PC-3 (cell line): ENCODE data around the gene LRRC49. TPM values are rescaled to one million over a fixed set of nuclear protein-coding genes. Genes with fewer than 3 reads are reported as not detected.

ENCODE experiments used
- ATAC-seq: fragments of 200-7000 bp; cut with Tn5 transposase; 2 replicates; pipeline ENCODE4 v1.9.1; 2020; ENCODE audit warnings: mild to moderate bottlenecking, moderate library complexity
- BruUV-seq: library from RNA; stranded (reverse); fragments of 400-500 nt; replicated peaks from 2 replicates; lab custom pipeline; 2021; lab: Mats Ljungman, UMichigan
- CTCF ChIA-PET: fragments of 300-600 bp; sonication (Branson Sonifier 250); formaldehyde crosslinking; loops from one replicate; lab custom pipeline; 2022; ENCODE audit warnings: antibody characterized with exemption; lab: Charles Lee
- POLR2A ChIA-PET: fragments of 300-600 bp; sonication (Branson Sonifier 250); formaldehyde crosslinking; loops from one replicate; lab custom pipeline; 2022; ENCODE audit warnings: antibody characterized with exemption; ENCODE audit not compliant: unreplicated experiment; lab: Charles Lee
- DNase-seq: peaks from one replicate; pipeline ENCODE4 v3.0.0-alpha.2; 2015
- H2AFZ ChIP-seq: fragments of 300-600 bp; sonication (generic); 2 replicates; pipeline ENCODE4 v1.6.0; 2016; ENCODE audit warnings: antibody characterized with exemption, low read length
- H3F3A ChIP-seq: fragments of 300-600 bp; sonication (generic); one replicate; pipeline ENCODE4 v1.6.0; 2017; ENCODE audit warnings: antibody characterized with exemption, low read length, control low read depth, mild to moderate bottlenecking; ENCODE audit not compliant: unreplicated experiment
- H3K27ac ChIP-seq: fragments of 300-600 bp; sonication (generic); 2 replicates; pipeline ENCODE4 v1.5.1; 2016; ENCODE audit warnings: mild to moderate bottlenecking, low read length
- H3K27me3 ChIP-seq: fragments of 300-600 bp; sonication (generic); 2 replicates; pipeline ENCODE4 v1.6.1; 2016; ENCODE audit warnings: low read length, mixed read lengths
- H3K36me3 ChIP-seq: fragments of 300-600 bp; sonication (generic); 2 replicates; pipeline ENCODE4 v1.6.1; 2016; ENCODE audit warnings: low read depth, mixed run types, low read length, mixed read lengths
- H3K4me1 ChIP-seq: fragments of 300-600 bp; sonication (generic); 2 replicates; pipeline ENCODE4 v1.5.1; 2016; ENCODE audit warnings: low read length; ENCODE audit not compliant: insufficient read depth
- H3K4me2 ChIP-seq: fragments of 300-600 bp; sonication (generic); 2 replicates; pipeline ENCODE4 v1.6.0; 2016; ENCODE audit warnings: low read length
- H3K4me3 ChIP-seq: fragments of 300-600 bp; sonication (generic); 2 replicates; pipeline ENCODE4 v1.5.1; 2016; ENCODE audit warnings: mild to moderate bottlenecking, low read length, mixed read lengths
- H3K79me2 ChIP-seq: fragments of 300-600 bp; sonication (generic); 2 replicates; pipeline ENCODE4 v1.6.1; 2017; ENCODE audit warnings: low read length, mixed read lengths
- H3K9ac ChIP-seq: fragments of 300-600 bp; sonication (generic); 2 replicates; pipeline ENCODE4 v1.6.0; 2016; ENCODE audit warnings: mild to moderate bottlenecking, low read length
- H3K9me2 ChIP-seq: fragments of 300-600 bp; sonication (generic); replicated peaks from 2 replicates; pipeline ENCODE4 v1.6.1; 2016; ENCODE audit warnings: mixed run types, low read length, mixed read lengths
- H3K9me3 ChIP-seq: fragments of 300-600 bp; sonication (generic); 2 replicates; pipeline ENCODE4 v1.6.1; 2016; ENCODE audit warnings: low read length, mixed read lengths
- H4K20me1 ChIP-seq: fragments of 300-600 bp; sonication (generic); 2 replicates; pipeline ENCODE4 v1.6.1; 2016; ENCODE audit warnings: low read length, mixed read lengths
- EZH2 ChIP-seq: fragments of 300-600 bp; sonication (generic); IDR thresholded peaks from one replicate; pipeline ENCODE4 v1.6.1; 2017; ENCODE audit warnings: antibody characterized with exemption, mild to moderate bottlenecking, low read length; ENCODE audit not compliant: unreplicated experiment
- EZH2phosphoT487 ChIP-seq: fragments of 300-600 bp; sonication (generic); IDR thresholded peaks from 2 replicates; pipeline ENCODE4 v1.6.1; 2018; ENCODE audit warnings: mild to moderate bottlenecking, antibody characterized with exemption, low read length, borderline replicate concordance
- intact Hi-C: fragments of 100-400 bp; cut with micrococcal nuclease; formaldehyde crosslinking; loops from 2 replicates; pipeline ENCODE4 v1.9.0; 2023
- total RNA-seq: library from RNA; depleted of rRNA; stranded (reverse); fragments of >200 nt; gene quantifications from 2 replicates; pipeline ENCODE4 v1.2.3, GENCODE V29; 2014
- TF ChIP-seq, protein P1 (sequence below): fragments of 300-600 bp; sonication (generic); conservative IDR thresholded peaks from 2 replicates; pipeline ENCODE4 v1.5.1; 2017; ENCODE audit warnings: antibody characterized with exemption, low read depth, mild to moderate bottlenecking, low read length

Gene LRRC49
- total RNA-seq, 1 experiment from 2014 or later = 7.7 TPM

DNA sequence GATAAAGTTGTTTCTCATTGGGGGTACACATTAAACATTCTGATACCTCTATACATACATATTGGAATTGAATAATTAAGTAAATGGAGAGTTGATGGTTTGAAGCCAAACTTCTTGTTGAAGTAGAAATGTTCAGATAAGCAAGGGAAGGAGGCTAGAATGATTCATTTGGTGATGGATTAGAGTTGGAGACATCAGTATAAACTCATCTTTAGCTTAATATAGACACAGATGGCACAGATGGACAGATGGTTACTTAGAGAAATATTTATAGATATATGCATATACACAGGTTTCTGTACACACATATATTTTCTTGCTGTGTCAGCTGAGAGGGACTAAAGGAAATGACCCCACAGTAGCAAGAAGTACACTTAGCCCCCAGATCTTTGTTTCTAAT lies 69.5 kb downstream of the LRRC49 start:
- Histone ChIP-seq H3K27ac (no peak overlapping the region), H3K36me3 (no peaks in the 10 kb centered on the region), H2AFZ (no peak overlapping the region), H3K4me3 (no peak overlapping the region), H3K27me3 (no peaks in the 10 kb centered on the region), H3K79me2 (no peaks in the 10 kb centered on the region), H3K9ac (no peak overlapping the region), H3K4me1 (no peaks in the 10 kb centered on the region), H3K4me2 (no peak overlapping the region), H3K9me3 (no peaks in the 10 kb centered on the region), H4K20me1 (no peaks in the 10 kb centered on the region), H3K9me2 (no peaks in the 10 kb centered on the region), H3F3A (no peaks in the 10 kb centered on the region)
- POLR2A ChIA-PET = no interaction called here
- no TSS peak for BruUV-seq
- TF ChIP-seq EZH2phosphoT487 (no peak), EZH2 (no peak)
- TF ChIP-seq, protein P1, sequence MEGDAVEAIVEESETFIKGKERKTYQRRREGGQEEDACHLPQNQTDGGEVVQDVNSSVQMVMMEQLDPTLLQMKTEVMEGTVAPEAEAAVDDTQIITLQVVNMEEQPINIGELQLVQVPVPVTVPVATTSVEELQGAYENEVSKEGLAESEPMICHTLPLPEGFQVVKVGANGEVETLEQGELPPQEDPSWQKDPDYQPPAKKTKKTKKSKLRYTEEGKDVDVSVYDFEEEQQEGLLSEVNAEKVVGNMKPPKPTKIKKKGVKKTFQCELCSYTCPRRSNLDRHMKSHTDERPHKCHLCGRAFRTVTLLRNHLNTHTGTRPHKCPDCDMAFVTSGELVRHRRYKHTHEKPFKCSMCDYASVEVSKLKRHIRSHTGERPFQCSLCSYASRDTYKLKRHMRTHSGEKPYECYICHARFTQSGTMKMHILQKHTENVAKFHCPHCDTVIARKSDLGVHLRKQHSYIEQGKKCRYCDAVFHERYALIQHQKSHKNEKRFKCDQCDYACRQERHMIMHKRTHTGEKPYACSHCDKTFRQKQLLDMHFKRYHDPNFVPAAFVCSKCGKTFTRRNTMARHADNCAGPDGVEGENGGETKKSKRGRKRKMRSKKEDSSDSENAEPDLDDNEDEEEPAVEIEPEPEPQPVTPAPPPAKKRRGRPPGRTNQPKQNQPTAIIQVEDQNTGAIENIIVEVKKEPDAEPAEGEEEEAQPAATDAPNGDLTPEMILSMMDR = no peak
- intact Hi-C loops = no loop called here
- ATAC-seq (no peak), DNase-seq (no peak)
- CTCF ChIA-PET = no interaction called here

DNA sequence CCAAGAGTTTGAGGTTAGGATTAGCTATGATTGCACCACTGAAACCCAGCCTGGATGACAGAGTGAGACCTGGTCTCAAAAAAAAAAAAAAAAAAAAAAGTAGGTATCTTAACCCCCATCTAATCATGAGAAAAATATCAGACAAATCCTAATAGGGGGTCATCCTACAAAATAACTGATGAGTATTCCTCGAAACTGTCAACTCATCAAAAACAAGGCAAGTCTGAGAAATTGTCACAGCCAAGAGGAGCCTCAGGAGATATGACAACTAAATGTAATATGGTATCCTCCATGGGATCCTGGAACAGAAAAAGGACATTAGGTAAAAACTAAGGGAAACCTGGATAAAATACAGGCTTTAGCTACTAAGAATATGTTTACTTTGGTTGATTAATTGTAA lies 70.6 kb downstream of the LRRC49 start:
- H3F3A ChIP-seq = no peaks in the 10 kb centered on the region
- BruUV-seq = no TSS peak
- no peak overlapping the region for H3K4me3 ChIP-seq
- no peaks in the 10 kb centered on the region for H3K27me3 ChIP-seq
- ChIA-PET CTCF (no interaction called here), POLR2A (no interaction called here)
- H3K9ac ChIP-seq = no peak overlapping the region
- H3K4me2 ChIP-seq = no peak overlapping the region
- ATAC-seq = no peak
- no peak for DNase-seq
- intact Hi-C loops = no loop called here
- no peak overlapping the region for H2AFZ ChIP-seq
- H3K9me2 ChIP-seq = no peaks in the 10 kb centered on the region
- no peaks in the 10 kb centered on the region for H3K4me1 ChIP-seq
- H3K36me3 ChIP-seq = no peaks in the 10 kb centered on the region
- no peaks in the 10 kb centered on the region for H3K79me2 ChIP-seq
- TF ChIP-seq, protein P1 = no peak
- TF ChIP-seq EZH2 = no peak
- no peak for TF ChIP-seq EZH2phosphoT487
- H4K20me1 ChIP-seq = no peaks in the 10 kb centered on the region
- H3K9me3 ChIP-seq = no peaks in the 10 kb centered on the region
- no peak overlapping the region for H3K27ac ChIP-seq

DNA sequence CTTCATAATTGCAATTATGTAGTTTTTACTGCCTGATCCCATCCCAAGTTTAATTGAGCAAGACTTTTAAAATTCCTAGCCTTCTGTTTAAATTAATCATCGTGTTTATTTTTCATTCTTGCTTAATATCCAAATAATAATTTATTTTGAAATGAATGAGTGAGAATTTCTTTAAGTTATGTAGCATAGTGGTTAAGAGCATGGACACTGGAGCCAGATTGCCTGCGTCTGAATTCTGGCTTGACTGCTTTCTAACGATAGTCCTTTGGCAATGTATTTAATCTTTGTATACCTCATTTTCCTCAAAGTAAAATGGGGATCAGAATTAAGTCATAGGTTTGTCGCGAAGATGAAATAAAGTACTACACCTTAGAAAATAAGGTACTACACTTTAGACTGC lies 71.4 kb downstream of the LRRC49 start:
- Histone ChIP-seq H3K4me3 (no peak overlapping the region), H3K79me2 (no peaks in the 10 kb centered on the region), H3K4me2 (no peak overlapping the region), H3K27ac (no peak overlapping the region), H3K9me3 (no peaks in the 10 kb centered on the region), H3K4me1 (no peaks in the 10 kb centered on the region), H3K9ac (no peak overlapping the region), H3F3A (no peaks in the 10 kb centered on the region), H3K36me3 (no peaks in the 10 kb centered on the region), H4K20me1 (no peaks in the 10 kb centered on the region), H3K9me2 (no peaks in the 10 kb centered on the region), H2AFZ (no peak overlapping the region), H3K27me3 (no peaks in the 10 kb centered on the region)
- CTCF ChIA-PET = no interaction called here
- ATAC-seq (no peak), DNase-seq (no peak)
- TF ChIP-seq EZH2 = no peak
- no peak for TF ChIP-seq EZH2phosphoT487
- TF ChIP-seq, protein P1 = no peak
- no TSS peak for BruUV-seq
- intact Hi-C loops = no loop called here
- POLR2A ChIA-PET = no interaction called here
